Thymus (tissue), 11 donors: ENCODE measurements around the gene ASNS. TPM values are rescaled to one million over a fixed set of nuclear protein-coding genes. Genes with fewer than 3 reads are reported as not detected.

Source experiments
- DNase-seq, 9 donors: peaks; one replicate each; pipeline ENCODE4 v3.0.0-alpha.2; 2013; ENCODE audit warnings: low spot score in 9 of 9, low read depth in 6 of 9, missing footprints in 1 of 9
- H3K27ac ChIP-seq, 2 donors: one replicate each; pipeline ENCODE4 v1.5.1; 2013; ENCODE audit warnings: control low read depth in 1 of 2, low read depth in 1 of 2, low read length in 1 of 2, mild to moderate bottlenecking in 1 of 2, moderate library complexity in 1 of 2
- H3K27me3 ChIP-seq, 2 donors: one replicate each; pipeline ENCODE4 v1.5.1; 2013; ENCODE audit warnings: low read length in 1 of 2; ENCODE audit not compliant: control insufficient read depth in 2 of 2, insufficient read depth in 1 of 2
- H3K36me3 ChIP-seq, 2 donors: one replicate each; pipeline ENCODE4 v1.5.1; 2013; ENCODE audit warnings: low read length in 1 of 2, mild to moderate bottlenecking in 1 of 2, moderate library complexity in 1 of 2; ENCODE audit not compliant: control insufficient read depth in 2 of 2, insufficient read depth in 2 of 2
- H3K4me1 ChIP-seq, 2 donors: one replicate each; pipeline ENCODE4 v1.5.1; 2013; ENCODE audit warnings: low read length in 2 of 2; ENCODE audit not compliant: control insufficient read depth in 2 of 2, insufficient read depth in 2 of 2
- H3K4me3 ChIP-seq, 2 donors: one replicate each; pipeline ENCODE4 v1.5.1; 2013; ENCODE audit warnings: low read length in 2 of 2, control low read depth in 1 of 2, mild to moderate bottlenecking in 1 of 2
- H3K9me3 ChIP-seq, 2 donors: one replicate each; pipeline ENCODE4 v1.5.1; 2013; ENCODE audit warnings: low read length in 1 of 2, mild to moderate bottlenecking in 1 of 2; ENCODE audit not compliant: control insufficient read depth in 2 of 2, insufficient read depth in 1 of 2
- WGBS: extraction: QIAGEN DNeasy Blood & Tissue Kit; methylation state at CpG from one replicate; pipeline ENCODE4 v1.1.7; 2013; 5-methylcytosine and 5-hydroxymethylcytosine counted together
- polyA plus RNA-seq: library from polyadenylated mRNA; stranded (reverse); fragments of 200-250 nt; gene quantifications from one replicate; pipeline ENCODE4 v1.2.3, GENCODE V29; 2013
- total RNA-seq: library from RNA; stranded (reverse); fragments of 120-200 nt; gene quantifications from one replicate; pipeline ENCODE4 v1.2.4, GENCODE V29; 2013
- donor health status: healthy.

Gene ASNS
- total and polyA plus RNA-seq, 2 donors, result 11.1 to 58.5 TPM

GRCh38 chr7:97847791-97848190 is 24.4 kb downstream of the ASNS start:
- Histone ChIP-seq H3K9me3 (peaks cover 0 to under 1% of the 10 kb centered on the region in 2 donors), H3K36me3 (peaks cover 0 to 7% of the 10 kb centered on the region in 2 donors), H3K27me3 (no peaks in the 10 kb centered on the region), H3K4me3 (no peak overlapping the region), H3K4me1 (no peaks in the 10 kb centered on the region), H3K27ac (no peak overlapping the region)
- 29% methylated on average over 5 of the region's 5 CpGs for WGBS
- DNase-seq, result peak in 2 of 9 donors; percentile 4 to 12

- WGBS, result 80% methylated on average over 4 of the region's 4 CpGs
- no peak for DNase-seq
- H3K9me3 ChIP-seq, result peaks cover 0 to 4% of the 10 kb centered on the region in 2 donors
- no peak overlapping the region for H3K27ac ChIP-seq
- H3K27me3 ChIP-seq, result no peaks in the 10 kb centered on the region
- no peak overlapping the region for H3K4me3 ChIP-seq
- H3K36me3 ChIP-seq, result peaks cover 0 to 3% of the 10 kb centered on the region in 2 donors
- no peaks in the 10 kb centered on the region for H3K4me1 ChIP-seq
Observed at GRCh38 chr7:97846945-97847344, 25.3 kb downstream of the ASNS start.

DNA sequence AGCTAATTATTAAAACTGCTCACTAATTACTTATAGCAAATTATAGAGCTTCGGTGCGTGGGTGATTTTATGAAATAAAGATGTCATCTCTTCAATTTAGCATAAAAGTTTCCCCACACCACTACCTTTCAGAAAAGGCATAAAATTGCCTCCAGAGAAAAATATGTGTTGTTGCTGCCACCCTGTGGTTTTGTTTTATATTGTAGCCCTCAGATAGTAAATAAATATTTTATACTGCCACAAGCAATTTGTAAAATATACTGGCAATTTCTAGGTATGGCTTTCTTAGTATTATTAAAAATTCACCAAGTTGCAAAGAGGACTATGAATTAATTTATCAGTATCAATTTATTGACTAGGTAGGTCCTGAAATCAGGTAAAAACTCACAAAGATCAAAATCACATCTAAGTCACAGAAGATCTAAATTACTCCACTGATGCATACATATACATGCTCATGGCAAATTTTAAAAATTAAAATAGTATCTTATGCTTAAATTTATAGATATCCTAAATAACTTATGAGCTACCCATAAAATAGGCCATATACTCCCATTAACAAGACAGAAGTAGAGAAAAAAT is 26.5 kb downstream of the ASNS start:
- no peak overlapping the region for H3K4me3 ChIP-seq
- no peak overlapping the region for H3K27ac ChIP-seq
- no peaks in the 10 kb centered on the region for H3K36me3 ChIP-seq
- peak in 2 of 9 donors; percentile 7 to 31 for DNase-seq
- H3K9me3 ChIP-seq, result peaks cover 0 to 4% of the 10 kb centered on the region in 2 donors
- no peaks in the 10 kb centered on the region for H3K4me1 ChIP-seq
- no peaks in the 10 kb centered on the region for H3K27me3 ChIP-seq
- 80% methylated on average over 2 of the region's 2 CpGs for WGBS

DNA sequence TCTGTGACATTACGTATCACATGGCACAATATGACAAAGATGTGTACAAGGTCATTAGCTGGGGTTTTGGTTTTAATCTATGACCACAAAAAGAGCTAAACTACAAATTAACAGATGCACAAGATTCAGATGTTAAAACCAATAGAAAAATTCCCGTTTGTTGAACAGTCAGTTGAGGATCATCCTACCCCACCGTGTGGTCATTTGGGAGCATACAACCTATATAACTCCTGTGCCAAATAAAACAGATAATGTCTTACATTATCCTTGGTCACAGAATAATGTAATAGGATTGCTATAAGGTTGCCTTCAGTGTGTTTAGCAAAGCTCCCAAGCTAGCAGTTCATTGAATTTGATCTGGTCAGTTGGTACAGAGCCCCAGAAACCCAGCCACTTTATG is 28.2 kb downstream of the ASNS start:
- no peaks in the 10 kb centered on the region for H3K36me3 ChIP-seq
- H3K27ac ChIP-seq, result no peak overlapping the region
- no peak overlapping the region for H3K4me3 ChIP-seq
- WGBS, result 90% methylated on average over 3 of the region's 3 CpGs
- H3K27me3 ChIP-seq, result no peaks in the 10 kb centered on the region
- no peak for DNase-seq
- peaks cover 0 to 4% of the 10 kb centered on the region in 2 donors for H3K9me3 ChIP-seq
- no peaks in the 10 kb centered on the region for H3K4me1 ChIP-seq

GRCh38 chr7:97842772-97843345 is 29.3 kb downstream of the ASNS start:
- Histone ChIP-seq H3K27ac (no peak overlapping the region), H3K36me3 (no peaks in the 10 kb centered on the region), H3K27me3 (no peaks in the 10 kb centered on the region), H3K4me3 (no peak overlapping the region), H3K4me1 (no peaks in the 10 kb centered on the region), H3K9me3 (peaks cover 0 to 4% of the 10 kb centered on the region in 2 donors)
- WGBS, result 86% methylated on average over 27 of the region's 27 CpGs
- DNase-seq, result no peak

DNA sequence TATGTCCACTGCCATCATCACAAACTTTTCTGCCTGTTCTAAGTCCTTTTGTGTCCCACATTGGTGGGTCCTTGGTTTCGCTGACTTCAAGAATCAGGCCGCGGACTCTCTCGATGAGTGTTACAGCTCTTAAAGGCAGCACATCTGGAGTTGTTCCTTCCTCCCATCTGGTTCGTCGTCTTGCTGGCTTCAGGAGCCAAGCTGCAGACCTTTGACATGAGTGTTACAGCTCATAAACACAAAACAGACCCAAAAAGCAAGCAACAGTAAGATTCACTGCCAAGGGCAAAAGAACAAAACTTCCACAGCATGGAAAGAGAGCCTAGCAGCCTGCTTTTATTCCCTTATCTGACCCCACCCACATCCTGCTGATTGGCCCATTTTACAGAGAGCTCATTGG is 30.2 kb downstream of the ASNS start:
- no peak for DNase-seq
- no peak overlapping the region for H3K4me3 ChIP-seq
- H3K27me3 ChIP-seq, result no peaks in the 10 kb centered on the region
- 87% methylated on average over 6 of the region's 6 CpGs for WGBS
- no peak overlapping the region for H3K27ac ChIP-seq
- no peaks in the 10 kb centered on the region for H3K4me1 ChIP-seq
- H3K9me3 ChIP-seq, result peaks cover 0 to 4% of the 10 kb centered on the region in 2 donors
- no peaks in the 10 kb centered on the region for H3K36me3 ChIP-seq

DNA sequence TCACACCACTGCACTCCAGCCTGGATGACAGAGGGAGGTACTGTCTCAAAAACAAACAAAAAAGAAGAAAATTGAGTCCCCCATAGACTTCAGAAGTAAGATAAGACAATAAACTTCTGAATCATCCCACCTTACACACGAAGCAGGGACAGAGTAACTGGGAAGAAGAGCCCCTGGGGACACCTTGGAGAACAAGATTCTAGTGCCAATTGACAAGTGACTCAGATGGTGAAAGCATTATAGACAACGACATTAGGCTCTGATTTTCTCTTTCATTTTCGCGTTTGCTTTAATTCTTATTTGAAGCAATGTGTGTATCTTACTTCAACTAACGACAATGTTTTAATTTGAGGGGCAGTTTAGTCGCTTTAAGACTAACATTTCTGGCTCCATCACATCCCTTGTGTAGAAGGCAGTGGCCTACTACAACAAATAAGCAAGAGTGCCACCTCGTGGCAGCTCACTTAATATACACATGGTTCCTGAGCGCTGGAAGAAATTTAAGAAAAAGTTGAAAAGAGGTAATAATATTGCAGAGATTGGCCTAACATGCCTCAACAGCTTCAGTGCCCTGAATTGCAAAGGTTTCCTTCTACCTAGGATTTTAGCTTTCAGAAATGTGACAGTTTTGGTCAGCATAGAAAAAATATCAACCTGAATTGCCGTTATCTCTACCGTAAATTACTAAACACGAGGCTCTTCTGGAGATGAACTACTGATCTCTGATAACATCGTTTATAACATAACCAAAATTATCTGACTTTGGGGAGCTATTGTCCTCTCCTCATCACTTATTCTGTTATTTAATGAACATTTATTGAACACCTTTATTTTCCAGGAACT is 36.7 kb downstream of the ASNS start:
- Histone ChIP-seq H3K4me3 (no peak overlapping the region), H3K4me1 (no peaks in the 10 kb centered on the region), H3K27me3 (no peaks in the 10 kb centered on the region), H3K9me3 (no peaks in the 10 kb centered on the region), H3K36me3 (no peaks in the 10 kb centered on the region), H3K27ac (no peak overlapping the region)
- WGBS, result 41% methylated on average over 12 of the region's 12 CpGs
- DNase-seq, result peak in 8 of 9 donors; percentile 10 to 61 (median 30)

DNA sequence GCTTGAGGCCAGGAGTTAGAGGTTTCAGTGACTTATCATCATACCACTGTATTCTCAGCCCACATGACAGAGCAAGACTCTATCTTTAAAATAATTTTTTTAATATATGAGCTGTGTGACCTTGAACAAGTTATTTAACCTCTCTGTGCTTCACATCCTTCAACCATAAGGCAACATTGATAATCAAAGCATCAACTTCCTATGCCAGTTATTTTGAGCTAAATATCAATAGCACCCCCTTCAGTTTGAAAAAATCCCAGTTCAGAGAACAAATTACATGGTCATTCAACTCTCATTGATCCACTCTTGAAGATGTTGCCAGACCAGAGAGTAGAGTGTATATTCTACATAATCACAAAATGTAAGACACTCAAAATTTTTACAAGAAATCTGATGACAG is 53.0 kb downstream of the ASNS start:
- DNase-seq, result no peak
- Histone ChIP-seq H3K36me3 (no peaks in the 10 kb centered on the region), H3K27me3 (no peaks in the 10 kb centered on the region), H3K4me3 (no peak overlapping the region), H3K27ac (no peak overlapping the region), H3K9me3 (no peaks in the 10 kb centered on the region), H3K4me1 (no peaks in the 10 kb centered on the region)

GRCh38 chr7:97818066-97818663 is 54.0 kb downstream of the ASNS start:
- Histone ChIP-seq H3K27me3 (no peaks in the 10 kb centered on the region), H3K4me1 (no peaks in the 10 kb centered on the region), H3K4me3 (no peak overlapping the region), H3K9me3 (no peaks in the 10 kb centered on the region), H3K36me3 (no peaks in the 10 kb centered on the region), H3K27ac (no peak overlapping the region)
- no peak for DNase-seq
- 69% methylated on average over 5 of the region's 5 CpGs for WGBS
